ENCODE data around the gene PRDM2.

PRDM2 gene

DNA sequence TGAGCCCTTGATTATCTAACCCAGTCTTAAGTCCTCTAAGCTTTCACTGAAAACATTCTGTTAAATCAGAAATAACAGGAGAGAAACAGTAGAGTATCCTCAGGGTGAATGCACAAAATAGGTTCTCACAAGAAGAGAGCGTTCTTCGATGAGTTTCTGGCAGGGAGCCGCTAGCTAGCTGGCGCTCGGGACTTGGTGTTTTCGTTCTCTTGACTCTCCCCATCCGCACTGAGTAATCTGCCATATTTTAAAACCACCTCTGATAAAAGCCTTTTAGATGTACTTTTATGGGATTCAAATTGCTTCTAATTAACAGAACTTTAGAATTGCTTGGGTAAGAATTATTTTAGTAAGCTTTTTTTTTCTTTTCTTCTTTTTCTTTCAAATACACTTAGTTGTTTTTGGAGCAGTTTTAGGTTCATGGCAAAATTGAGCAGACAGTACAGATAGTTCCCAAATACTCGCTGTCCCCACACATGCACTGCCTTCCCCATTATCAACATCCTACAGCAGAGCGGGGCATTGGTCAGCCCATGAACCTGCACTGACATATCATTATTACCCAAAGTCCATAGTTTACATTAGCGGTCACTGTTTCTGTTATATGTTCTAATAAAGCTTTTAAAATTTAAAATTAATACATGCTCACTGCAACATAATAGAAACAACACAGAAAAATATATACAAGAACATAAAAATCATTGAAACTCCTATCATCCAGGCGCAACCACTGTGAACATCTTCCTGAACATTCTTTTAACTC, 35.4 kb downstream of the PRDM2 start:
- no peak for DNase-seq

DNA sequence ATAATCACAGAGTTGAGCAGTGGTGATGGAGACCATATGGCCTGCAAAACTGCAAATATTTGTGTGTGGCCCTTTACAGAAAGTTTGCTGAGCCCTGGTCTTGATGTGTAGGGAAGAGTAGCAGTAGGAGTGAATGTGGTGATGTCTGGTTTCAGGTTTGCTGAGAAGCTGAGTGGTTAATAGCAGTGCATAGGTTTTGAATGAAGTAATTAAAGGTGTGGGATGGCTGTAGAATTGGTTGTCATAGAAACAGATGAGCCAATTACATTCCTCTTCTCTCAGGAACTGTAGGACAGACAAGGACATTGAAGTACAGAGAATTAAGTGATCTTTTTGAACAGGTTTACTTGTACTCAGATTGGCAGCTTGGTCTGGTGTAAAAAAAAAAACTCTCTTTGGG, 37.4 kb downstream of the PRDM2 start:
- peak; percentile 79 for DNase-seq

DNA sequence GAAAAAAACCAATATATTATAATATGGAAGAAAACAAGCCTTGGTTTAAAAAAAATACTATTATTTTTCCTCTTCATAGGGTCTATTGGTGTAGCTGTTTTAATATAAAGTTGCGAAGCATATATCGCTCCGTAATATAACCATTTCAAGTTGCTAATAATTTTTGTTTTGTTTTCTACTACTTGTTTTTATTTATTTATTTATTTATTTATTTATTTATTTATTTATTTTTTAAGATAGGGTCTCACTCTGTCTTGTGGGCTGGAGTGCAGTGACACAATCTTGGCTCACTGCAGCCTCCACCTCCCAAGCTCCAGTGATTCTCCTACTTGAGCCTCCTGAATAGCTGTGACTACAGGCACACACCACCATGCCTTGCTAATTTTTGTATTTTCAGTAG, 46.4 kb downstream of the PRDM2 start:
- DNase-seq: no peak

DNA sequence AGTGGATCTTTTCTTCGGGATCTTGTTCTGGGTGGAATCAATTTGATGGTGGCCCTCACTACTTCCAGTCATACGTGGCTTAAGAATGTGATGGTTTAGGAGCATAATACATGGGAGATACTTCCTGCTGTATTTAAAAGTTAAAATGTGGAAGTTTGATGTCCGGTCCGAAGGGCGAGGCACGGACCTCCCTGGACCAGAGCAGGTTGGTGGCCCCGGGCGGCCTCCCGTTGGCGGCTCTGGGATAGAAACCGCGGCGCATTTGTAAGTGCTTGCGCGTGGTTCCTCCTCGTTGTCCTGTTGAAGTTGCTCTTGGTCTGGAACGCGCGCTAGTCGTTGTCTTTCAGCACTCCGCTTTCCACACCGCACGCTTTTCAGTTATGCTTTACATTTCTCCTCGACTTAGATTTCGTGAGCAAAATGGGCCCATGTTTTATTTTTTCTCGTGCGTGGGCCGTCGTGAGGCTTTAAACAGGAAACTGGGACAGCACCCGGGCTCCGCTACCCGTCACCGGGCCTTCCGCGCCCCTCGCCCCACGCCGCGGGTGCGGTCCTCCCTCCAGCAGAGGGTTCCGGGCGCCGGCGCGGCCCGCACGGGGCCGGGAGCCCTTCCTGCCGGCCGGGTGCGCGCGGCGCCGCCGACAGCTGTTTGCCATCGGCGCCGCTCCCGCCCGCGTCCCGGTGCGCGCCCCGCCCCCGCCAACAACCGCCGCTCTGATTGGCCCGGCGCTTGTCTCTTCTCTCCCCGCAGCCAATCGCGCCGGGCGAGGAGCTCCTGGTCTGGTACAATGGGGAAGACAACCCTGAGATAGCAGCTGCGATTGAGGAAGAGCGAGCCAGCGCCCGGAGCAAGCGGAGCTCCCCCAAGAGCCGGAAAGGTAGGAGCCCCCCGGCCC, 48.9 kb downstream of the PRDM2 start:
- peak; percentile 96 for DNase-seq

DNA sequence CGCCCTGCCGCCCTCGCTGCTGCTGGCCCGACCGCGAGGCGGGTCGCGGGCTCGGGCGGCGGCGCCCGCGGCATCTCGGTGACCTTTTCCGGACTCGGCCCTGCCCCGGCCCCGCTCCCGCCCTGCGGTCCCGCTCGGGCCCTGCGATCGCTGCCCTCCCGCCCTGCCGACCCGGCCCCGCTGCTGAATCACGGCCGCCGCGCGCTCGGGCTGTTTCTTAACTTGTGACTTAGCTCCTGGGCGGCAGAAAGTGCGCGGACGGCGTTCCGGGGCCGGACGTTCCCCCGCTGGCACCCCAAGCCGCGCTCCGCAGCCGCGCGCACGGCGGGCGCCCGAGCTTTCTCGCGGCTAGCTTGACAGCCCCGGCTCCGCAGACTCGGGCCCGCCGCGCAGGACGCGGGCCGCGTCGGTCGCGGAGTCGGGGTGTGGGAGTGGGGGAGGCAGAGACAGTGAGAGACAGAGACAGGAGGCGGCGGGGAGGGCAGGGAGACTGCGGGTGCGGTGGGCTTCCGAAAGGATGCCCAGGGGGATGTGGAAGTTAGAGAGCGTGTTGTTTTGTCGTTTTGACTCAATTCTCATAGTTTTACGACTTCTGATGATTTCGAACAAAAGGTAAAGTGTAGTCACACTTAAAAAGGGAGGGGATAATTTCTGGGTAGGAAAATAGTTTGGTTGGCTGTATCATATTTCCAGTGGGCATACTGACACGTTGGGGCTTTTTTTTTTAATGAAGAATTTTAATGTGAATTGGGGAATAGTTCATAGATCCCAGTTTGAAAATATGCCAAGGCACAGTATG, 49.8 kb downstream of the PRDM2 start:
- no peak for DNase-seq

DNA sequence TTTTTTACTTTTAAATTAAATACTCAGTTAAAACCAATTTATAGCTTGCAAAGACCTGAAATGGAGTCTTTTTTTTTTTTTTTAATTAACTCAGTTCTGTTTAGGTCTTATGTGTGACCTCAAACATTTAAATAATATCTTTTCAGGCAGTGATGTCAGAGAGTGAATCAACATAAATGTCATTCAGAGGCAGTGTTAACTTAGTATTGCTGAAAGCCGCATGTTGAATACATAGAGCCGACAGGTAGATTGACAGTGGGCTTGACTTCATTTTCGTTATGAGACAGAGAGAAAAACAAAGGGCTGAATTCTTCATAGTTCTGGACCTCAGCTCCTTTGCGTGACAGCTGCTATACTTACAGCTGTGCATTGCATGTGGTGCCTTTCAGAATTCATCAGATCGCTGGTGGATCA, 51.5 kb downstream of the PRDM2 start:
- no peak for DNase-seq

DNA sequence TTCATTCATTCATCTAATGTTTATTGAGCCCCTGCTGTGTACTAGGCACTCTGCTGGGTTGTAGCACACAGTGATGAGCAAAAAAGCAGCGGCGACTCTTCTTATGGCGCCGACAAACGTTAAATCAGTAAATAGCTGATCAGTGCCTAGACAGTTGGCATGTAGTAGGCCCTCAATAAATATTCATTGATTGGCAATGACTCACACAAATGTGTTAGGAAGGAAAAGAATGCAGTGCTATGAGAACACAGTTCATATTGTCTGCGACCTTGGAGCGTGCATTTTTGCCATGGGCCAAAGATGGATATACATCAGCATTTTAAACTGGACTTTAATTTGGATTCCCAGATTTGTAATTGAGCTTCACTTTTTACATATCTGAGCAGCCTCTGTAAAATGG, 52.0 kb downstream of the PRDM2 start:
- no peak for DNase-seq

DNA sequence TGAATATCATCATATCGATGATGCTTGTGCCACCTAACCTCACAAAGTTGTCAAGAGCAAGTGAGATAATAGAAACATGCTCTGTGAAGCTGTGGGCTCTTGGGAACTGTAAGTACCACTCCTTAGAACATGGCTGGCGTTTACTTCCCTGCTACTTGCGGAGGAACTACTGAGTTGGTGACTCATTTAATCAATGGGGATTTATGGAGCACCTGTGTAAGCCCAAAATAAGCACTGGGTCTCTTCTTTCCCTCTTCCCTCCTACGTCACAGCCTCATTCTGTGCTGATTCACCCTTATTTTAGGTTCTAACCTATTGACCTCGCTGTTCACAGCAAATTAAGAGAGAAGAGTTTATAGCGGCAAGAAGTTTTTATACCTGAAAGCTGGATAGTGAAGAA, 52.9 kb downstream of the PRDM2 start:
- DNase-seq: no peak

DNA sequence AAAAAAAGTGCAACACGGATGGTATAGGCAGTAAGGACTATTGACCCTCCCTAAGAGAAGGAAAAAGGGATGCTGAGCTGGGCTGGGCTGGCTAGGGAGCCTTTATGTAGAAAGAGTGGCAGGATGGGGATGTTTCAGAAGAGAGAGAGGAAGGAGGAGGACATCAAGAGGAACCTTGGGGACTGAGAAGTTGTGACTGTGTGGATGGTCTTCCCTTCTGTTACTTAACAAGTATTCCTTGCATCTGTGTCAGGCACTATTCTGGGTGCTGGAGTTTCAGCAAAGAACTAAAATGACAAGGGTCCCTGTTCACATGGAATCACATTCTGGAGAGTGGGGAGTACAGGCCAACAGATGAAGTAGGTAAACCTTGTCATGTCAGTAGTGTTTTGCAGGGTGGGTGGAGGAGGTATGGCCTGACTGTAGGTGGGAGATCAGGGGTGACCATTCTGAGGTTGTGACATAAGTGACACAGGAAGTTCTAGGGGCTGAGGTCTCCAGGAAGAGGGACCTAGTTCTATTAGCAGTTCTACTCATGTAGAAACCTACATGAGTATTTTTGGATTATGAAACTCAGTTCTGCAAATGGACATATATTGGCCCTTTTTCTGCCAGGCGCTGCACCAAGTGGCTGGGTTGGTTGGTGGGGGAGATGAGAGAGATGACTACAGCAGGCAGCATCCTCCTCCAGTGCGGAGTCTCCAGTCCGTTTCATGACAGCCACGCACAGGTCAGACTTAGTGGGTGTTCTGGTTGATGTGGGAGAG, 53.8 kb downstream of the PRDM2 start:
- DNase-seq: no peak

DNA sequence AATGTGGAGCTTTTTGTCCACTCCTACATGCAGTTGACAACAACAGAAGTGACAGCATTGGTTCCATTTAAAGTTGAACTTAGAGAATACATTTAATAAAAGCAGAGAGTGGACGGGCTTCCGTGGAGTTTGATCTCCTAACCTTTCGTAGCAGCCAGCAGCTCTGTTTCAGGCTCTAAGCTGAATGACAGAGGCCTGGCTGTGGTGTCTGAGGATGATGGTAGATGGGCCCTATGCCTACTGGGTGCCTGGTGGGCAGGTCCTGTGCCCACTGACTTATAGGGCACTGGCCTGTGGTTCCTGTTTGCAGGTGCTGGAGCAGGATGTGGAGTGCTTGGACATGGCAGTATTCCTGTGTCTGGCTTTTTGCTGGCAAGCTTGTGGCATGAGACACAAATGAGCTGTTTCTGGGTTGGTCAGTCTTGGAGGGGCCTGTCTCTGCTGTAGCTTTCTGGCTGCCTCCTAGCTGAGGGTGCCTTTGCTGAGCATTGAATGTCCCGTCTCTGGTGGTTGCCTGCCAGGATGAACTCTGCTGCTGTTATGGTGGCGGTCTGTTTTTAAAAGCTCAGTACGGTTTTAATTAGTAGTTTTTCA, 54.6 kb downstream of the PRDM2 start:
- no peak for DNase-seq

DNA sequence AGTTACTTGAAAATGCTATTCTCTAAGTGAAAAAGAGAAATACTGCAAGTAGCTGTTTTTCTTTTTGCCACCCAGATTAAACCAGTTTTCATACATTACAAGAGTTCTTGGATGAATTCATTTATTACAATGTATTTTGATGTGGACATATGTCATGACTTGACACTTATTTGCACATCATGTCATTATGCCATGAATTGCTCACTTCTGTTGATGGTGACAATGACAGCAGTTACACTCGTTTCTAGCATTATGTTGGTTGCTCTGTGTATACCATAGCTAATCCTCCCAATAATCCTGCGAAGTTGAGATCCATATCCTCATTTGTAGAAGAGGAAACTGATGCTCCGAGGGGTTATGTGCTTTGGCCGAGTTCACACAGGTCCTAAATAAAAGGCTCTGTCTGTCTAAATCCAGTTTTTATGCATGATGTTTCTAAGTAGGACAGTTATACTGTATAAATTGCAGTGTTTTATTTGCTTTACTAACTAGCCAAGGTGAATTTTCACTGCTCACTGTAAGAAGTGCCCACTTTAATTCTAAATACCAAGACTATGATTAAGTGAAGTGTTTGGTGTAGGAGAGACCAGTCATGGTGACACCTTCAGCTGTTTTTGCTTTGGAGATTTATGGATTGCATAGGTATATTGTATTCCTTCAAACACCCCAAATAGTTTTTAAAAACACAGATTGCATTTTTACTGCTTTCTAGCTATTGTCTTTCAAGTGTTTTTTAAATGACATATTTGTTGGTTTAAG, 56.7 kb downstream of the PRDM2 start:
- no peak for DNase-seq

DNA sequence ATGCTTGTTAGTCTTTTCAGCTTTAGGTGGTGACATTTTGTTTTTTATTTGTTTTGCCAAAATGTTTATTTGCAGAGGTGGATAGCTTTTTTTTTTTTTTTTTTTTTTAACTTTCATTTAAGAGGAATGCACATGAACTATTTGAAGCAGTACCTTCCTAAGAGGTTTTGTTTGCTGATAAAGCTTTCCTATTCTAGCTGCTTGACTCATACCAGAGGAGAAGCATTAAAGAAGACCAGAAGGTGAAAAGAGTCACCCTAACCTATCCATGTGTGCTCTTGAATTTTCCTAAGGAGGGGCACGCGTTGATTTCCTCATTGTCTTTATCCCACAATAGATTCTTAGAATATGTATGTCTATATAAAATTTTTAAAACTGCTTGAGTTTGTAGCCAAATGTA, 57.7 kb downstream of the PRDM2 start:
- DNase-seq: no peak

DNA sequence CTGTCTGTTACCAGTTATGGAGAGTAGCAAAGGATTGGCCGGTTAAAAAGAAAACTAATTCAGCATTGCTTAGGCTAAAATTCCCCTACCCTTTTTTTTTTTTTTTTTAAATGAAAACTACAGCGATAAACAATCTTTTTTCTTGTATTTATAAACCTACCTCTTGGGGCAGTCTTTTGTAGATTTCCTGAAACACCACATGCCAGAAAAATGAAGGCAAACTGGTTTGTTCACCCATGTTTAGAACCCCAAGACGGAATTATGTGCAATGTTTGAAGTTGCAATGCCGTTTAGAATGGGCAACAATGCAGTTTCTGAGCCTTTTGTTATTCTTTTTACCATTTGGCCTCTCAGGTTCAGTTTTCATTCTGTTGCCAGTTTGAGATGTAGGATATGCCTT, 59.1 kb downstream of the PRDM2 start:
- DNase-seq: no peak

DNA sequence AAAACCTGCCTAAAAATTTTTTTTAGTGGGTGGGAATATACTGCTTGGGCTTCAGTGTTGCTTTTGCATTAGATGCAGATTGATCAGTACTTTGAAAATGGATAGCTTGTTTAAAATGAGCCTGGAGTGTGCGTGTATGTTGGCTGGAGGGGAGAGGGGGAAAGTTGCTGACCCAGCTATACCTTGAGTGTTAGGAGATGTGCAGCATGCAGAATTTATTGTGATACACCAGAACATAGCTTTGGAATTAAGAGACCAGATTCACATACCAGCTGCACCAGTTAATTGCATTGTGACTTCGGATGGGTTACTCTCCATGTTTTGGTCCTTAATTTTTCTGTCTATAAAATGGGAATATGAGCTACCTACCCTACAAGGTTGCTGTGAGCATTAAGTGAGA, 60.4 kb downstream of the PRDM2 start:
- DNase-seq: no peak

DNA sequence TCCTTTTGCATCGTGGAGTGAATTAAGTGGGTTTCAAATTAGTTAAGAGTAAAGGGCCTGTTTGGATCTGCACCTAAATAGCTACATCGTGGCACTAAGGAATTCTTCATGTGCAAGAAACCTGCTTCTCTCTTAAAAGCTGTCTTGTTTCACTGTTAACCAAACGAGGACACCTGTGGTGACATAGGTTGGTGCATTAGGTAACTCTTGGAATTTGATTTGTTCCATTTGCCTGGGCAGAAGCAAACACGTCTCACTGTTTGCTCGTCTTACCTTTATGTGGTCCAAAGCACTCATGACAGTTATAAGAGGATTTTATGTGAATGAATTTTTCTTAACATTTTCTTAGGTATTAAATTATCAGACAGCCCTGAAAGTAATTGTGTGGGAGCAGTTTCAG, 60.9 kb downstream of the PRDM2 start:
- DNase-seq: no peak

DNA sequence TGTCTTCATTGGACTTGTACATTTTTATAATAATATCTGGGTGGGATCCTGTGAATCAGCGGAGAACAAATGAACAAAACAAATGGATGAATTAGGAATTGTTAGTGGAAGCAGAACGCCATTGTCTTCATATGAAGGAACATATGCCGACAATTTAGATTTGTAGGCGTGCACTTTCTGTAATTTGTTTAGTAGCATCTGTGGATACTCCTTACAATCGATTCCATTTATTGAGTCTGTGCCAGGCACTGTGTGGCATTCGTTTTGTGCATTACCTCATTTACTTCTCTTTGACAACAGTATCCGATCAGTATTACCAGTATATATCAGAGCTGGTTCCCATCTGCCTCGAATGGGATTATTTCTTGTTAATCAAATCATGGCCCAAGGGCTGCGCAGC, 61.9 kb downstream of the PRDM2 start:
- no peak for DNase-seq

DNA sequence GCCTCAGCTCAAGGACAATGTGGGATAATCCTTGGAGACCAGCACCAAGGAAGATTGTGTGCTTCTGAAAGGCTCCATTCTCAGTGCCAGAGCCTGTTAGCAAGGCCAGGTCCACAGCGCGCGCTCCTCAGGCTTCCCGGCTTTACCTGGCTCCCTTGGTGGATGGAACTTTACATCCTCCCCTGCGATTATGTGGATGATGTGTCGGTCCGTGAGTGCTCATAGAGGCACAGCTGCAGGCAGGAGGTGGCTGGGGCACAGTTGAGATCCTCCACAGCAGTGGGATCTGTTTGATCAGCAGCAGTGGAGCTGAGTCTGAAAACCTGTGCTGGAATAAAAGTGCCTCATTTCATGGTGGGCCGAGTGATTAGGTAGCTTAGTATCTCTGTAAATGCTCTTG, 62.7 kb downstream of the PRDM2 start:
- DNase-seq: no peak

DNA sequence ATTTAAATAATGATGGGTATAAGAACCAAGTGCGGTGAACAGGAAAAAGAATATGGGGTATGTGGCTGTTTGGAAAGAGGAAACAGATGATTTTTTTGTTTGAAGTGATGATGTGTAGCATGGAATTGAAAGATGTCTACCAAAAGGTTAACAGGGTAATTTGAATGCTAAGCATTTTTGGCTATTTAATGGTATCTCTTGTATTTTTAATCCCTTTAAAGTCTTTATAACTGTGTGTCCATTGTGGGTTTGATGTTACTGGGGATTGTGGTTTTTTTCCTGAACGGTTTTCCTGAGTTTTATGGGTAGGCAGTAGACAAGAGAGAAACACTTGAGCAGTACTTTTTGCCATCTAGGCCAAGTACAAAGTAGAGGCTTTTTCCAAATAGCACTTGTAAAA, 63.2 kb downstream of the PRDM2 start:
- DNase-seq: no peak

DNA sequence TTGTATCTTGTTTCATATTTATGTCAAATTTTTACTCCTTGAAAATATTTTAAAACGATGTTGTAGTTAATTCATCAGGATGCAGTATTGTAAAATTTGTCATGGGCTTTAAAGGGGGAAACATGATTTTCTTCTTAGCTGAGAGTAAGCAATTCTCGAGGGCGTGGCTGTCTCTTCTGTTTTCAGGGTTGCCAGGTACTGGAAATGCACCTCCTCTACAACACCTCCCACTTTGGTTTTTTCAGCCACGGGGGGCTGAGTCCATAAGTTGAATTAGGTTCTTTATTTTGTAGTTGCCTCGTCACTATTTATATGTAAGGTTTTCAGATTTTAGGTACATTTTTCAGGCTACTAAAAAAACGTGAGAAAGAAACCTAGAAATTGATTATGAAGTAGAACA, 64.0 kb downstream of the PRDM2 start:
- DNase-seq: no peak

DNA sequence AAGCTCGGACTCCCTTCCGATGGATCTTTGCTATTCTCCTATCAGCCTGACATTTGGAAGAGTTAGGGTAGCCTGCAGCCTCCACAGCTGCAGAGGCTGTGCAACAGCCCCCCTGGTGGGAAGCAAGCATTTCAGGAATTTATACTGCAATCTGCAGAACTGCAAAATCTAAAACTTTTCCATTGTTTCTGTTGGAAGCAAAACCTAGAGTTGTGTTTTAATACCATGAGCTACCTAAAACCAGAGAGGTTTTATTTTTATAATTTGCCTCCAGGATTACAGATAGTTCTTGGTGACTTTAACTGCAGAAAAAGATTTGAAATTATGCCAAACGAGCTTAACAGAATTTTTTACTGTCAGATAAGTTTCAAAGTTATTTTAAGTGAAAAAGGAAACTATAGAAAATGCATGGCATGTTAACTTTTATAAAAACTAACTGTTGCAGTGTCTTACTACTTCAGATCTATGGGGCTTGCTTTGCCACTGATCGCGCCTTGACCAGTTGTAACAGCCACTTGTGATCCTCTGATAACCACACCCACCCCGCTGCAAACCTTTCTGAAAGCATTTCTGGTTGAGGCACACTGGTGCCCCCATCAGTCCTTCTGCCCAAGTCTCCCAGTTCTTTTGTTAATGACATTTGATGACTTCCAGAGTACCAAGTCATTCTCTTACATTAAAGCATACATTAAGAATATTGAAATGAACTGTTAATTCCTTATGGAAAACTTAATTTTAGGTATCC, 64.8 kb downstream of the PRDM2 start:
- no peak for DNase-seq
